Inflammatory macrophage treated with lipopolysaccharide for 4 hours (primary cell): Measurements from ENCODE around the gene APOL3.
"Not testable (repeated sequence)": the region's sequence is repeated elsewhere in the genome, so short reads cannot be mapped to it uniquely, and the experiment has no call there.

Experiments
- DNase-seq: peaks from one replicate; pipeline ENCODE4 v3.0.0-alpha.2; 2020

Gene APOL3

GRCh38 chr22:36192542-36192941 lies 32.0 kb upstream of the APOL3 start:
- DNase-seq: no peak

- DNase-seq: no peak
Observed at GRCh38 chr22:36191106-36191836, 30.7 kb upstream of the APOL3 start.

DNA sequence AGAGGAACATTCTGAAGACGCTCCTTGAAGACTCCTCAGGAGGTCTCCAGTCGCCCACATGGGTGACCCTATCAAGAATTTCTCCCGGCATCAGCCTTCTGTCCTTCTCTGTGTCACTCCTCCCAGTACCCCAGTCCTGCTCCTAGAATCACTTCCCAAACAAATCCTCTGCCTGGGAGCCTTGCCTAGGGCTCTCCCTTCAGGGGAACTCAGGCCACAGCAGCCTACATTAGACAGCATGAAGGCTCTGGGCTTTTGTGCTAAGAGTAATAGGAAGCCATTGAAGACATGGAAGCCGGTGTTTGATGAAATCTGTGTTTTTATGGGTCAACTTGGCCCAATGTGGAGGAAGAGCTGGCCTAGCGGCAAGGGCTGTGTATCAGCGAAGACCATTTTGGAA lies 27.3 kb upstream of the APOL3 start:
- not testable (repeated sequence) for DNase-seq

DNA sequence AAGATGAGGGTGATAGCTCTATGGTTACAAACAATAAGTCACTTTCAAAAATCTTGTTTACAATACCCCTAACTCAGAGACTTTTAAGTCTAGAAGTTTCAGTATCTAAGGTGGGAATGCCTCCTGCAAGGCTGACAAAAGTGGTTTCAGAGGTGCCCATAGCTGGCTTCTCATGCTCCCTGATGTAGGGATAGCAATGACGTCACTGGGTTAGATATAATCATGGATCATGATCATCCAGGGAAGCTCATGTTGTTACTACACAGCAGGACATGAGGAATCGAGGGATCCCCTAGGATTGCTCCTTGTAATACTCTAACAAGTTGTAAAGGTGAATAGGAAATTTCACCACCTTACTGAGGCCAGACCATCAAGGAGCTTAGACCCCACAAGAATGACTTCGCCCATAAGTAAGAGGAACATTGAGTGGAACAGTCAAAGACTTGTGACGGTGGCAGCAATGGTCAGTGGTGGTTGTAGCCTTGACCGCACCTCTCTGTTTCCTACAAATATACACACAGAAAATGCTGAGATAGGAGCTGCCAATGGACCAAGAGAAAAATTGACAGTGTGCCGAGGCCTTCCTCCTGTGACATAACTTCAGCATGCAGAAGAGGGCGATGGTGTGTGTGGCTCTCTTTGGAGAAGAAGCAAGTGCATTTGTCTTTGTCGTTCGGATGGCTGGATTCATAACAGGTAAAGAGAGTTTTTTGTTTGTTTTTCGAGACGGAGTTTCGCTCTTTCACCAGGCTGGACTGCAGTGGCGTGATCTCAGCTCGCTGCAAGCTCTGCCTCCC lies 25.5 kb upstream of the APOL3 start:
- no peak for DNase-seq

DNA sequence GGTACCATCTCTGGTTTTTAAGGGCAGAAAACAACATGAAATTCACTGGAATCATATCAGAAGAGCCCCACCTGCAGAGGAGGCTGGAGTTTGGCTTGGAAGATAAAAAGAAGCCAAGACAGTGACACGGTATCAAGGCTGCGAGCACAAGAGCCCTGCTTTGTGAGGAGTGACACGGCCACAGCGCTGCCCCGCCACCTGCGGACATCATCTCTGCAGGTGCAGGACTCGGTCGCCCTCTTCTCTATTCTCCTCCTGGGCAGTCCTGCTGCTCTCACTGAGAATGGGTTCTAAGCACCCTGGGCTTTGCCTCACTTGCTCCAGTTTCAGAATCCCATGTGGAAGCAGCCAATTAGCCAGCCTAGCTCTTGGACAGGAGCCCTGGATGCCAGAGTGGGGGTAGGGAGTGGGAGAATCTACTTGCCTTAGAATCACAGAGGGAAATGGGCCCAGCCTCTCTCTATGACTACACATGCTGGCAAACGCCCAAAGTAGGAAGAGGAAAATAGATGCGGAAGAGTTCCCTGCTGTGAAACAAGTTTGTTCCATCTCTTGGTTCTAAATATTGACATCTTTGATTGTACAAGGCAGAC lies 24.0 kb upstream of the APOL3 start:
- DNase-seq: no peak

DNA sequence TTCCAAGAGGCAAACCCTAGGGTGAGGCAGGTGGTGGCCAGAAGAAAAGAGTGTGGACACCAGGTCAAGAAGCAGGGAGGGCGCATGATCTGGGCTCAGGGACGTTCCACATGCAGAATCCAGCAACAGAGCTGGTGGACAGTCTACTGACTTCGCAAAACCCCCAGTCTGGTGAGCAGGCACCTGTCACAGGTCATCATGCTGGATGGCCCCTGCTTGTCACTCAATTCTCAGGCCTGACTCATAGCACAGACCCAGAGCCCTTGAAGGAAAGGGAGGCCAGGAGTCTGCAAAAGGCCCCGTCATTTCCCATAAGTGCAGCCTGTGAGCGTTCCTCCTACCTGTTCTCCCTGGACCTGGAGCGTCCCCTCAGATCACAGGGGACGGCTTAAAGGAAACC lies 22.9 kb upstream of the APOL3 start:
- no peak for DNase-seq

GRCh38 chr22:36182857-36183256 lies 22.3 kb upstream of the APOL3 start:
- no peak for DNase-seq

DNA sequence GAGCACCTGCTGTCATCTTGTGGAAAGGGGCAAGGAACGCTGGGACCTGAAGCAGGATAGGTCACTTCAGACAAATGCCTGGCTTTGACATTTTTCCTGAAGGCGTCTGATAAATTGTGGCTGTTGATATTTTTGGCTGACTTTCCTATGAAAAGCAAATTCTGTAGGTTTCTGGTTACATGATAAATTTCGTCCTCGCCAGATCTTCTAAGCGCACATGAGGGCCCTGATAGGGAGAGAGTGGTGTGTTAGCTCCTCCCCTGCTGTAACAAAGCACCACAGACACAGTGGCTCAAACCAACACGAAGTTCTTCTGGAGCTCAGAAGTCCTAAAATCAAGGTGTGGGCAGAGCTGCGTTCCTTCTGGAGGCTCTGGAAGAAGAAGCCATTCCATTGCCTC lies 21.5 kb upstream of the APOL3 start:
- no peak for DNase-seq

- no peak for DNase-seq
Observed at GRCh38 chr22:36180928-36181327, 20.4 kb upstream of the APOL3 start.

GRCh38 chr22:36180038-36180880 lies 19.7 kb upstream of the APOL3 start:
- DNase-seq: peak; percentile 72

GRCh38 chr22:36177160-36177559 lies 16.6 kb upstream of the APOL3 start:
- DNase-seq: no peak

GRCh38 chr22:36175892-36176291 lies 15.3 kb upstream of the APOL3 start:
- DNase-seq: no peak

GRCh38 chr22:36171941-36172340 lies 11.4 kb upstream of the APOL3 start:
- DNase-seq: no peak

DNA sequence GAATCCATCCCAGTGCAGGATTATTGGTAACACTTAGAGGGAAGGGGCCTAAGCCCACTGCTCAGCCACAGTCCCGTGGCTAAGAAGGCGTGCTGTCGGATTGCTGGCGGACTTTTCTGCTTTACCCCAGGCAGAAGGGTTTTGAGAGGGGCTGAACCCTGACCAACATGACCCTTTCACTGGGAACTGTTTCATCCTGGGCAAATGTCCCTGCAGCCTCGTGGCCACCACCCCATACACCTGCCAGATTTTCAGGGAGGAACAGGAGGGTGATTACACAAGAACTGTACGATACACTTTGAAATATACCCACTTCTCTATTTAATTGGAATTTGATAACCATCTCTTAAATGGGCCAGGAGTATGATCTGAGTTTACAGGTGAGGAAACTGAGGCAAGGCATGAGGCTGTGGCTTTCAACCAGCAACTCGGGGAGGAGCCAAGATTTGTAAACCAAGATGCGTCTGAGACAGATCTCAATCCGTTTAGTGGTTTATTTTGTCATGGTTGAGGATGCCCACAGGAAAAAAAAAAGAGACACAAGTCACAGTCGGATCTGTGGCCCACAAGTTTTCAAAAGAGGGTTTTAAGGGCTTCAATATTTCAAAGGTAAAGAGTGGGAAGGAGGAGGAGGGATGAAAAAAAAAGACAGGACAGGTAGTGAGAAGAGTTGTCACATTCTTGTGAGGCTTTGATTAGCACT lies 6.1 kb upstream of the APOL3 start:
- no peak for DNase-seq

- DNase-seq: no peak
Observed at GRCh38 chr22:36166086-36166485, 5.5 kb upstream of the APOL3 start.

GRCh38 chr22:36165141-36165540 lies 4.6 kb upstream of the APOL3 start:
- no peak for DNase-seq

DNA sequence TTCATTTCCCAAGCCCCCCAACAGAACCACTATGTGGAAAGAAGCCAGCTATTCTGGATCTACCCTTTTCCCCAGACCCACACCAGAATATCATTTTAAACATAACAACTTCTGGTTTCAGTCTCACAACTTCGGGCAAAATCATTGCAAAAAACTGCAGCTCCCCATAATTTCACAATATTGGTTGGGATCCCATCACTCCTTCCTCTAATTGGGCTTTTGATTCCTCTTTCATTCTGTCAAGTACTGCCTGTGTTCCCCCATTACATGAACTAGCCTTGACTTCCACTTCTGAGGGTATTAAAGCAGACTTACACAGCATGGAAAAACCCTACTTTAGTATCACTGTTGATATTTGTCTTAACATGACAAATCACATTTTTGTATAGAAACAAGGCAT lies 4.1 kb upstream of the APOL3 start:
- DNase-seq: peak; percentile 99

DNA sequence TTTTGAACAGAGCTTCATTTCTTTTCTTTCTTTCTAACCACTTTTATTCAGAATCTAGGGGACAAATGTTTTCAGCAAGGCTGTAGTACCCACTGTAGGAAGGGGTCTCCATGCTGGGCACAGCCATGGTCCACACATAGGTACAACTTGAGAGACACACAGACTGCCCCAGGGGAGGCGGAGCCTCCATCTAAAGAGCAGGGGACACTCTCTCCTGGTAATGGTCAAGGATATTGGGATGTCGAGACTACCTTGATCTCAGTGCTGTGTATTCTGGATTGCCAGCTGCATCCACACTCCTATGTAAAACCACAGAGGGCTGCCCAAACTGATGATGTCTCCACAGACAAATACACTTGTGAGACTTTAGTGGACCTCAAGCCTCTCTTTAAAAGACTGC lies 2.9 kb upstream of the APOL3 start:
- no peak for DNase-seq

DNA sequence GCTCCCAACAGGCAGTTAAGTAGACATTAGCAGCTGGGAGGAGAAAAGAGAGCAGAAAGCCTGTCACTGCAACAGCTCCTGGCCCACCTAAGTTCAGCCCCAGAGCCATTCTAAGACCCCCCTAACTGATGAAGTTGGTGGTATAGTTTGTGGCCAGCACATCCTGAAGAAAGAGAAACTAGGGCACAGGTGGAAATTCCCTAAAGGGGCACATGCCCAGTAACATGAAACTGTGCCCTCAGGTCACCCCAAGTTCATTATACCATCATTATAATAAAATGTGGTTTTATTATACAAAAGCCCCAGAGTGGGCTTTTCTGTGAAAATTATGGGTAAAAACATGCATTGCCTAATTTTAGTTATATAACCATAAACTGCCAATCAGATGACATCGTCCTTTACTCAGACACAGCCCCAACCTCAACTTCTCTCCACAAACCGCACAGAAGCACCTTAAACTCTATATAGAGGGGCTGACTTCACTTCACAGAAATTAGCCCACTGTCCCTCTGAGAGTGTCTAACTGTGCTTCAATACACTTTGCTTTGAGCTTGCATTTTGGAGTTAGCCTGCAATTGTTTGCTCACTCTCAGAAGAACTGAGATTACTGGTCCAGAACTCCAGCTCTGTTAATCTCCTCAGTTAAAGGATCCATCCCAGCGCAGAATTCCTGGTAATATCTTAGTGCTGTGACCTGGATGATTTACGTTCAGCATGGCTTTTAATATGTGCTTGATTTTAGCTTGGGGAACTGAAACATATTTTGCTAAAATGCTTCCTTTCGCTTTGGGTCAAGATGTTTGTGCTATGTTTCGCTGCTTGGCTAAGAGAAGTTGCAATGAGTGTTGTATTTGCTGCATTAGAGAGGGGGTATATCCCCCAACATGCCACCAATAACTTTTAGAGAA lies 1.8 kb upstream of the APOL3 start:
- peak; percentile 58 for DNase-seq

GRCh38 chr22:36161793-36162126 lies 1.2 kb upstream of the APOL3 start:
- DNase-seq: not testable (repeated sequence)
